Fibroblast of mammary gland (primary cell): ENCODE measurements around the gene DNASE2.

ENCODE experiments used
- DNase-seq: peaks from one replicate; pipeline ENCODE4 v3.0.0-alpha.2; 2010; ENCODE audit warnings: low read depth
- H3K4me3 ChIP-seq: 2 replicates; pipeline ENCODE4 v1.5.1; 2011; ENCODE audit warnings: low read depth, mild to moderate bottlenecking, low read length, moderate library complexity; ENCODE audit not compliant: control insufficient read depth
- CTCF ChIP-seq: conservative IDR thresholded peaks from 2 replicates; pipeline ENCODE4 v1.5.1; 2011; ENCODE audit warnings: low read depth, low read length, inconsistent platforms; ENCODE audit not compliant: control insufficient read depth, insufficient read depth

DNASE2 gene

GRCh38 chr19:12886651-12886968 lies 5.4 kb upstream of the DNASE2 start:
- H3K4me3 ChIP-seq, result no peak overlapping the region

DNA sequence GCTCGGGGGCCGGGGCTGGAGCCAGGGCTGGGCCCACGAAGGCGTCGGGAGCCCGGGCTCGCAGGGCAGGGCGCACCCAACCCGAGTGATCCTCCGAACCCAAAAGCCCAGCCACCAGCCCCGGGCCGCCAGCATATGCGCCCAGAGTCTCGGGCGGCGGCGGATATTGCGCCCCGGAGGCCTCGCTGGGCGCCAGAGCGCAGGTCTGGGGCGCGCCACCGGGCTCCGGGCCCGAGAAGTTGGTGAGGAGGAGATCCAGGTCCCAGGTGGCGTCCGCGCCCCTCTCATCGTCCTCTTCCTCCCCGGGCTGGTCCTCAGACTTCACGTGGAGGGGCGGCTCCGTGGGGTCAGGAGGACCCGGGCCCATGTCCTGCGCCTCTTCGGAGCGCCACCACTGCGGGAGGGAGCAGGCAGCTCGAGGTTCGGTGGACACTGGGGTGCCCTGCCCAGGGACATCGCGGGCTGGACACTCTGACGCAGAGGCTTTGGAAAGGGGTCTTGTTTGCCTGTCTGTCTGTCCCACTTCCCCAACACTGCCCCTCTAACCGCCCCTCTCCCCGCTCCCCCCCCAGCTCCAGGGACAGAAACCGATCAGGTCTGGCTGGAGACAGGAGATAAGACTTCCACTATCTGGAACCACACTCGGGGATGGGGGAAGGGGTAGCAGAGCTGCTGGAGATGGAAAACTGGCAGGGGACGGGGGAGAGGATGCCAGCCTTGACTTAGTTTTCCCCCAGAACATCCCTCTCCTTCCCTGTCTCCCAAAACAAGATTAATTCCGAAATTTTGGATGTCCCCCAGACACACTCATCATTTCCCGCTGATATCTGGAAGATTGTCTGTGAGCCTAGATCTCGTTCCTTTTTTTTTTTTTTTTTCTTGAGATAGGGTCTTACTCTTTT lies 4.8 kb upstream of the DNASE2 start:
- DNase-seq, result no peak
- TF ChIP-seq CTCF, result no peak
- H3K4me3 ChIP-seq, result no peak overlapping the region

More at GRCh38 chr19:12886651-12886968, 5.4 kb upstream of the DNASE2 start:
- TF ChIP-seq CTCF, result no peak
- DNase-seq, result no peak

- DNase-seq, result peak; percentile 46
- peak; percentile 39 for TF ChIP-seq CTCF
- H3K4me3 ChIP-seq, result peak overlapping the region; percentile 7
Observed at GRCh38 chr19:12884926-12885748, 3.9 kb upstream of the DNASE2 start.

DNA sequence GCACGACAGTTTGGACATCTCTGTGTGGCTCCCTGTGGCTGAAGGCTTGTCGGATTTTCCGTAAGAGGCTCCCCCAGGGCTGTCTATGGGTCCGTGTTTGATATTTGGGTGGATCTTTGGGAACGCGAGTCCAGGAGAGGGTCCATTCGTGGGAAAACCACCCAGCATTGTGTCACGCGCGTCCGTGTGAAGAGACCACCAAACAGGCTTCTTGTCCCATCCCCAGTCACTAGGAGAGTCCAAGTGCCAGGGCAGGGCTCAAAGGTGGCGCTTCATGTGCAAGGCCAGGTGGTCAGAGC lies 3.3 kb upstream of the DNASE2 start:
- no peak for TF ChIP-seq CTCF
- no peak for DNase-seq
- no peak overlapping the region for H3K4me3 ChIP-seq

DNA sequence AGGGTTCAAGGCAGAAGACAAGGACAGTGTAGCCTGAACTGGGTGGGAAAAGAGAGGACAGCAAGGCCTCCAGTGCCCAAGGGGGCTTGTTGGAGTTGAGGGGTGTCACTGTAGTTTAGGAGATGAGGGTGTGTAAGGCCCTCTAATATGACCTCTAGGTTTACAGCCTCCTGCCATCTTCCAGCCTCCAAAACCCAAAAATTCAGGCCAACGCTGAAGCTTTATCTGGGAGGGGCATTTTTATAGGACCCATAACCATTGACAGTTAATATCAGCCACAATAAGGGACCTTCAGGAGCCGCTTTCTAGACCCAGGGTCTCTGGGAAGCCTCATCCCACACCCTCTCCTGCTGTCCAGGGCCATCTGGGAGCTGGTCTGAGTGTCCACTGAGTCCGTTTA lies 3.0 kb upstream of the DNASE2 start:
- no peak overlapping the region for H3K4me3 ChIP-seq
- TF ChIP-seq CTCF, result no peak
- DNase-seq, result no peak

- H3K4me3 ChIP-seq, result no peak overlapping the region
- no peak for TF ChIP-seq CTCF
Observed at GRCh38 chr19:12882589-12882988, 1.3 kb upstream of the DNASE2 start.

More at GRCh38 chr19:12882589-12882988, 1.3 kb upstream of the DNASE2 start:
- DNase-seq, result no peak
